Measurements from ENCODE around the gene CKMT2. TPM values are rescaled to one million over a fixed set of nuclear protein-coding genes. Genes with fewer than 3 reads are reported as not detected.

Gene CKMT2
- total RNA-seq (10 to 100 TPM in 6 of 7 donors, 1 to 10 TPM in 1; 6.2 to 28.3 (median 13.0) TPM), polyA plus RNA-seq (10 to 100 TPM; 11.1 to 11.4 TPM)
- long read RNA-seq, donor 1, partial matches to known transcripts, result 5 of 42 reads
- long read RNA-seq, donor 1, other reads (novel, unspliced or antisense), result 29 of 42 reads
- long read RNA-seq, donor 2, partial matches to known transcripts, result 0 of 2 reads
- long read RNA-seq, donor 2, other reads (novel, unspliced or antisense), result 0 of 2 reads
- long read RNA-seq, donor 3, partial matches to known transcripts, result 5 of 27 reads
- long read RNA-seq, donor 3, other reads (novel, unspliced or antisense), result 21 of 27 reads

DNA sequence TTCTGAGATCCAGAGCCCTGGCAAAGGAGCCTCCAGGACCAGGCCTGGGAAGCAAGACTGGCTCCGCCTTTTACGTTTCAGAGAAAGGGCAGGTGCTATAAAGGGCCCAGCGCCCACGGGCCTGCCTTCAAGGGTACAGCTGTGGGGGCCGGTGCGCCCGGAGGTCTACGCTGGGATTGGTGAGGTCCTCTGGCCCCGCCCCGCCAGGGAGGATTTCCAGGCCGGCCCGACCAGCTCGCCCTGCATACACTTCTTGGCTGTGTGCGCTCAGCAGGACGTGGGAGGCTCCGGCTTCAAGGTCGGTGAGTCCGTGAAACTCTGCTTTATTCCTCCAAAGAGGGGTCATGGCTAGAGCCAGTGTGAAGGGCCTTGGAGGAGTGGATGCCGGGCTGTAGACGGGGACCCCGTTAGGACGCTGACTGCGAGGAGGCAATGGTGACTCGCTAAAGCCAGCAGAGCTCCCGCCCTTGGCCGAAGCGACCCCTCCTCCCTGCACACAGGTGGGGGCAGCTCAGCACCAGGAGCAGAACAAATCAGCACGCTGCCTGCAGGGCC lies at the start of gene CKMT2:
CKMT2 (plus strand) TSS at position 243 of the 555 bp plus-strand sequence. CDS start 17,811 bp downstream, outside the sequence.
- TF ChIP-seq EP300 (IDR thresholded peaks at IDR 0.05) (no peak), POLR2A (IDR thresholded peaks at IDR 0.05) (peak; percentile 22)
- TF ChIP-seq, protein P1, sequence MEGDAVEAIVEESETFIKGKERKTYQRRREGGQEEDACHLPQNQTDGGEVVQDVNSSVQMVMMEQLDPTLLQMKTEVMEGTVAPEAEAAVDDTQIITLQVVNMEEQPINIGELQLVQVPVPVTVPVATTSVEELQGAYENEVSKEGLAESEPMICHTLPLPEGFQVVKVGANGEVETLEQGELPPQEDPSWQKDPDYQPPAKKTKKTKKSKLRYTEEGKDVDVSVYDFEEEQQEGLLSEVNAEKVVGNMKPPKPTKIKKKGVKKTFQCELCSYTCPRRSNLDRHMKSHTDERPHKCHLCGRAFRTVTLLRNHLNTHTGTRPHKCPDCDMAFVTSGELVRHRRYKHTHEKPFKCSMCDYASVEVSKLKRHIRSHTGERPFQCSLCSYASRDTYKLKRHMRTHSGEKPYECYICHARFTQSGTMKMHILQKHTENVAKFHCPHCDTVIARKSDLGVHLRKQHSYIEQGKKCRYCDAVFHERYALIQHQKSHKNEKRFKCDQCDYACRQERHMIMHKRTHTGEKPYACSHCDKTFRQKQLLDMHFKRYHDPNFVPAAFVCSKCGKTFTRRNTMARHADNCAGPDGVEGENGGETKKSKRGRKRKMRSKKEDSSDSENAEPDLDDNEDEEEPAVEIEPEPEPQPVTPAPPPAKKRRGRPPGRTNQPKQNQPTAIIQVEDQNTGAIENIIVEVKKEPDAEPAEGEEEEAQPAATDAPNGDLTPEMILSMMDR (IDR thresholded peaks at IDR 0.05), result no peak
- no peaks in the 10 kb centered on the region for H3K27me3 ChIP-seq
- H3K27ac ChIP-seq, result peak within 1 kb of the TSS; percentile 73 to 90
- peak within 1 kb of the TSS; percentile 37 for H3K4me3 ChIP-seq
- peak; percentile 91 to 96 (median 94) for DNase-seq
- 1 to 2% (median 1%) methylated on average over 28 of the region's 28 CpGs for WGBS, 3 donors
- no peaks in the 10 kb centered on the region for H3K36me3 ChIP-seq
- peaks cover 24% of the 10 kb centered on the region for H3K4me1 ChIP-seq (ENCODE audit: insufficient read depth)
- intact Hi-C loops (cut with DNase I), result loop anchor here in 1 of 4 donors (10.0 kb wide), 1 partner anchor 62 kb away; no protein-coding TSS in a partner anchor
- H3K9me3 ChIP-seq, result no peaks in the 10 kb centered on the region

DNA sequence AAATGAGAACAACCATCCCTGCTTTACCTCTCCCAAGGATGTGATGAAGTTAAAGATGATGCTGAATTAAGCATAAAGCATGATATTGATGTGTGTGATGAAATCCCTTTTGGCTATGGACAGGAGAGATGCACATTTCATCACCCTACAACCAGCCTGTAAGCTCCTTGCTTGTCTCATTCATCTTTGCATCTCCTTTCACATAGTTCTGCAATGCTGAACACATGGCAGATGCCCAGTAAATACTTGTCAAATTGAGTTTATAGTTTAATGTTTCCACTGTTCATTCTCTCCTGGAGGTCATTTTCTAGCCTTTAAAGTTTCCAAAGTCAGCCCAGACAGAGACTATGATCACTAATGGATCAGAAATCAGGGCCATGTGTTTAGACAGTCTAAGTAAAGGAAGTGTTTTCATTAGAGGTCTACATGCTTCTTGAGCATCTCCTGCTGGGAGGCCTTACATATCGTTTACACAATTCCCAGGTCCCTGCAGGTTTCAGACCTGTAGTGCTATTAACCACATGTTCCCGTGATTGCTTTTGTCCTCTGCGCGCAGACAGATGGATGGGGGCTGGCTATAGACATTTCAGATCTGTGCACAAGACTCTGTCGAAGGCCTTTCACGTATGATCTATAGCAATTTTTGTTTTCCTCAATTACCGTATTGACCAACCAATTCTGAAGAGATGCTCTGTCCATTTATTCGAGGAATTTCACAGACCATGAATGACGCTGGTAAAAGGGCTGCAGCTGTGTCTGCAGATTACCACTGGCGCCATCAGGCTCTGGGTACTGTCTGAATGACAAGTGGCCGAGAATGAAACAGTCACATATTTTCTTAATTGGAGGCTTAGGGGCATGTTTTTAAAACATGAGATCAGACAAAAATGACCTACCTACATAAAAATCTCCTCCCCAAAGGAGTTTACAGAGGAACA lies 49.0 kb upstream of the CKMT2 start:
- Histone ChIP-seq H3K4me1 (ENCODE audit: insufficient read depth) (no peaks in the 10 kb centered on the region), H3K36me3 (no peaks in the 10 kb centered on the region), H3K4me3 (no peak overlapping the region), H3K27me3 (no peaks in the 10 kb centered on the region), H3K27ac (no peak overlapping the region), H3K9me3 (no peaks in the 10 kb centered on the region)
- intact Hi-C loops (cut with DNase I), result no loop called here
- TF ChIP-seq POLR2A (IDR thresholded peaks at IDR 0.05) (no peak), EP300 (IDR thresholded peaks at IDR 0.05) (no peak)
- TF ChIP-seq, protein P1 (IDR thresholded peaks at IDR 0.05), result no peak
- WGBS, 3 donors, result 83 to 88% (median 87%) methylated on average over 11 of the region's 11 CpGs
- no peak for DNase-seq

DNA sequence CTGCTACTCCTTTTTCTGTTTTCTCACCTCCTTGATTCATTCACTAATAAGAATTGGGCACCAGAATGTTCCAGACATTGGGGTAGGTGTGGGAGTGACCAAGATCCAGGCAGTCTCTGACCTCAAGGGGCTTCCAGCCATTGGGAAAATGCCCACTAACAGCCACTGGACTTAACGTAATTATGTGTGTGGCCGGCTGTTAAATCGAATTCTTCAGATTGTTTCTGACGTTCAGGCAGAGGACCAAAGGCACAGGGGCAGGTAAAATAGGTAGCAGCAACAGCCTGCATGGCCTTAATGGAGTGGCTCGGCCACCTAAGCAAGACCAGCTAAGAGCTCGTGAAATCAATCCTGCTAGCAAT lies 48.4 kb upstream of the CKMT2 start:
- Histone ChIP-seq H3K27me3 (no peaks in the 10 kb centered on the region), H3K27ac (no peak overlapping the region), H3K4me3 (no peak overlapping the region), H3K9me3 (no peaks in the 10 kb centered on the region), H3K36me3 (no peaks in the 10 kb centered on the region), H3K4me1 (ENCODE audit: insufficient read depth) (no peaks in the 10 kb centered on the region)
- no peak for DNase-seq
- intact Hi-C loops (cut with DNase I), result no loop called here
- WGBS, 3 donors, result 87 to 90% (median 87%) methylated on average over 6 of the region's 6 CpGs
- TF ChIP-seq POLR2A (IDR thresholded peaks at IDR 0.05), result no peak
- no peak for TF ChIP-seq EP300 (IDR thresholded peaks at IDR 0.05)
- TF ChIP-seq, protein P1 (IDR thresholded peaks at IDR 0.05), result no peak

DNA sequence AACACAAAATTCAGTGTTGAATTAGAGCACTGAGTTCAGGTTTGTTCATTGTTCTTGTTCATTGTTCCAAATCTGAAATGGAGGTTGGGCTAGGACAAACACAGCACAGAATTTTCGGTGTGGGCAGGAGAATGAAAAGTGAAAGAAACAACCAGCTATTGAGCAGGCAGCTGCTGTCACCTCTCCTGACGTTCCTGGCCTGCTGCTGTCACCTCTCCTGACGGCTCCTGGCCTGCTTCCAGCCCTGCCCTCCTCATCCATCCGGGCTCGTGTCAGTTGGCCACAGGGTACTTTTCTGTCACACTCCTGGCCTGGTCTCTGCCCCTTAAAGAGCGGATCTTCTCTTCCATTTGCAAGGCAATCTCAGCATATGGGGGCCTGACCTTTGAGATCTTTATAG lies 45.2 kb upstream of the CKMT2 start:
- no peak overlapping the region for H3K27ac ChIP-seq
- no peaks in the 10 kb centered on the region for H3K4me1 ChIP-seq (ENCODE audit: insufficient read depth)
- DNase-seq, result no peak
- TF ChIP-seq, protein P1 (IDR thresholded peaks at IDR 0.05), result no peak
- TF ChIP-seq POLR2A (IDR thresholded peaks at IDR 0.05) (no peak), EP300 (IDR thresholded peaks at IDR 0.05) (no peak)
- no peaks in the 10 kb centered on the region for H3K9me3 ChIP-seq
- 60 to 69% (median 63%) methylated on average over 6 of the region's 6 CpGs for WGBS, 3 donors
- no peak overlapping the region for H3K4me3 ChIP-seq
- intact Hi-C loops (cut with DNase I), result no loop called here
- H3K27me3 ChIP-seq, result no peaks in the 10 kb centered on the region
- no peaks in the 10 kb centered on the region for H3K36me3 ChIP-seq

Data from ovary (tissue), 10 donors.